ENCODE data around the gene RUFY1.
"Not testable (repeated sequence)": the region's sequence is repeated elsewhere in the genome, so short reads cannot be mapped to it uniquely, and the experiment has no call there.

Gene RUFY1

DNA sequence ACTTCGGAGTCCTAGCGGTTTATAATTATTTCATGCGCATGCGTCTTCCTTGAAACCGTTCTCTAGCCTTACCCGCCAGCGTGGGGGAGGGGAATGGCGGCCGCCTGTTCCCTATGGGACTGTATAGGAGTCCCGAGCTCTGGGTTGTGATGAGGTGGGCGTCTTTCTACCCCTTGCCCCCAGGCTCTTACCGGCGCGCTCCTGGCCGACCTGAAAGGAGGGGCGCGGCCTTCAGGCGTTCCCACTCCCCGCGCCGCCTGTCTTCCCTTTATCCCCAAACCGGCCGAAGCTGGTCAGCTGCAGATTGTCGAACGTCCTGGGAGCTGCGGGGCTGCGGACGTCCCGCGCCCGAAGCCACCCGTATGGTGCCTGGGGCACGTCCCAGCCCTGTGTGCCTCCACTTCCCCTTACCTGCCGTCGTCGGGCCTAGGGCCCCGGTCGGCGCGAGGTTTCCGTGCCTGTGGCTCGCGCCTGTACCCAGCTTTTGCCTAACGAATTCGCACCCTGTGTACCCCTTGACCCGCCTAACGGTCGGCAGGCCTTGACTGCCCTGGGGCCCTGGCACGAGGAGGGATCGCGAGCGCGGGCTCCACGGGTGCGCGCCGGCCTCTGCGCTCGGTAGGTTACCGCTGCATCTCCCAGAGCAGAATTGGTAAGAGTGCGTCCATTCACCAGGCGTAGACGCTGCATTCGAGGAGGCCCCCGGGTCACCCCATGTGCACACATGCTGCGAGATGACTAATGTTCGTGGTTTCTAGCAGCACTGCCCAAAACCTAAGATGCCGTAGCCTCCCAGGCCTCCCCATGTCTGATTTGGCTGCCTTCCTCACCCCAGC, 73.8 kb downstream of the RUFY1 start:
- no peak for DNase-seq

- DNase-seq = no peak
Observed at GRCh38 chr5:179624841-179625271, 74.5 kb downstream of the RUFY1 start.

GRCh38 chr5:179633501-179634369, 83.4 kb downstream of the RUFY1 start:
- not testable (repeated sequence) for DNase-seq

- DNase-seq = not testable (repeated sequence)
Observed at GRCh38 chr5:179634370-179635172, 84.2 kb downstream of the RUFY1 start.

DNA sequence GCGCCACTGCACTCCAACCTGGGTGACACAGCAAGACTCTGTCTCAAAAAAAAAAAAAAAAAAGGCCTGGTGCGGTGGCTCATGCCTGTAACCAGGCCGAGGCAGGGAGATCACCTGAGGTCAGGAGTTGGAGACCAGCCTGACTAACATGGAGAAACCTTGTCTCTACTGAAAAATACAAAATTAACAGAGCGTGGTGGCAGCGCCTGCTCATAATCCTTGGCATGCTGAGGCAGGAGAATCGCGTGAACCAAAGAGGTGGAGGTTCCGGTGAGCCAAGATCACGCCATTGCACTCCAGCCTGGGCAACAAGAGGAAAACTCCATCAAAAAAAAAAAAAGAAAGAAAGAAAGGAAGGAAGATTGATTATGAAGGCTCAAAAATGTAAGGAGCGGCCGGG, 88.9 kb downstream of the RUFY1 start:
- not testable (repeated sequence) for DNase-seq

GRCh38 chr5:179641745-179642144, 91.4 kb downstream of the RUFY1 start:
- not testable (repeated sequence) for DNase-seq

- not testable (repeated sequence) for DNase-seq
Observed at GRCh38 chr5:179642626-179643025, 92.3 kb downstream of the RUFY1 start.

- DNase-seq = not testable (repeated sequence)
Observed at GRCh38 chr5:179643141-179643920, 93.0 kb downstream of the RUFY1 start.

DNA sequence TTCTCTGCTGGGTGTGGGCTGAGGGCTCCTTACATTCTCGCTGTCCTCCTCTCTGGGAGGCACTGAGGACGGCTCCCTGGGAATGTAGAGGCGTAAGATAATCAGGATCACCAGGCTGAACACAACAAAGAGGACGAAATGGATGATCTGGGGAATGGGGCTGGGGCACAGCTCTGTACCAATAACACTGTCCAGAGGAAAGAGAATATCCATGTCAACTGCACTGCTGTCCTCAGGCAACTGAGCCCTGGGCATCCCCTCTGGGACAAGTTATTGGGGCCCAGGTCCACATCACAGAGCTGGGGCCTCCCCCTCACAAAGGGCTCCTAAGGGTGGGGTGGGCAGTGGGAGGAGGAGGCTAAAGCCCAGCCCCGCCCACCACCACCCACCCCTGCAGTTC, 94.4 kb downstream of the RUFY1 start:
- not testable (repeated sequence) for DNase-seq

DNA sequence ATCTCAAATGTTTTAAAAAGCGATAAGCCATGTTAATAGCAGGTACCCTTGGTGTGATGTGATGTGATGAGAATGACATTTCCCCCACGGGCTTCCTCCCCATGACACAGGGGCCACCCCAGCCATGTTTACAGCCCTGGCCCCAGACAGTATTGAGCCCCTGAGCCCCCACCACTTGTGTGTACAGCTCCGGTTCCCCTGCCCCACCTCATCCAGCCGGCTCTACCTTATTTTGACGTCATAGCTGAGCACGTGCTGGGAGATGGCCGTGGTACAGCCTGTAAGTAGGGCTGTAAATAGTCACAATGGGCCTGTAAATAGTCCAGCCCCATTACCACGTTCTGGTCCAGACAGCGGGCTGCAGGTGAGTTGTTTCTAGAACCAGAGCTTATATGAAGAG, 98.1 kb downstream of the RUFY1 start:
- no peak for DNase-seq

DNA sequence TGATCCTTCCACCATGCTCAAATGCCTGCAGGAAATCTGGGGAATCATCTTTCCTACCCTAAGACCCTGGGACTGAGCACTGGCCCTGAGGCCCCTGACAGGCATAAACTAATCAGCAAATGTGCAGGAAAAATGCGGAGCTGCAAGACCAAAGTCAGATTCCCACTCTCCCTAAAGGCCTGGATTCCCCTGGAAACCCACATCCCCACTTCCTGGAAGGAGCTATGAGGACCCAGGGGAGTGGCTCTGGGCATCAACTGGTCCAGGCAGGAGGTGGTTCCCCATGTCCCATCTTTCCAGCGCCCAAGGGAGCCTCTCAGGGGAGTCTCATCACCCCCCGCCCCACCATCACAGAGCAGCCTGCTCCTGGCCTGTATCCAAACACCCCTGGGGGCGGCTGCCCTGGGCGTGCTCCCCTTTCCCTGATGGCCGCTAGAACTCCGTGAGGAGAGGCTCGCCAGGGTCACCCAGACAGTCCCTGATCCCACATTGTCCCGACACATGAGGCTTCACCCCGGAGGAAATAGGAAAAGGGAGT, 98.9 kb downstream of the RUFY1 start:
- DNase-seq = not testable (repeated sequence)

DNA sequence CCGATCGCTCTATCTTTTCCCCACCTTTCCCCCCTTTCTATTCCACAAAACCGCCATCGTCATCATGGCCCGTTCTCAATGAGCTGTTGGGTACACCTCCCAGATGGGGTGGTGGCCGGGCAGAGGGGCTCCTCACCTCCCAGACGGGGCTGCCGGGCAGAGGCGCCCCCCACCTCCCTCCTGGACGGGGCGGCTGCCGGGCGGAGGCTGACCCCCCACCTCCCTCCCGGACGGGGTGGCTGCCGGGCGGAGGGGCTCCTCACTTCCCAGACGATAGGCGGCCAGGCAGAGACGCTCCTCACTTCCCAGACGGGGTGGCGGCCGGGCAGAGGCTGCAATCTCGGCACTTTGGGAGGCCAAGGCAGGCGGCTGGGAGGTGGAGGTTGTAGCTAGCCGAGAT, 99.9 kb downstream of the RUFY1 start:
- not testable (repeated sequence) for DNase-seq

GRCh38 chr5:179653135-179653534, 102.8 kb downstream of the RUFY1 start:
- DNase-seq = not testable (repeated sequence)

DNA sequence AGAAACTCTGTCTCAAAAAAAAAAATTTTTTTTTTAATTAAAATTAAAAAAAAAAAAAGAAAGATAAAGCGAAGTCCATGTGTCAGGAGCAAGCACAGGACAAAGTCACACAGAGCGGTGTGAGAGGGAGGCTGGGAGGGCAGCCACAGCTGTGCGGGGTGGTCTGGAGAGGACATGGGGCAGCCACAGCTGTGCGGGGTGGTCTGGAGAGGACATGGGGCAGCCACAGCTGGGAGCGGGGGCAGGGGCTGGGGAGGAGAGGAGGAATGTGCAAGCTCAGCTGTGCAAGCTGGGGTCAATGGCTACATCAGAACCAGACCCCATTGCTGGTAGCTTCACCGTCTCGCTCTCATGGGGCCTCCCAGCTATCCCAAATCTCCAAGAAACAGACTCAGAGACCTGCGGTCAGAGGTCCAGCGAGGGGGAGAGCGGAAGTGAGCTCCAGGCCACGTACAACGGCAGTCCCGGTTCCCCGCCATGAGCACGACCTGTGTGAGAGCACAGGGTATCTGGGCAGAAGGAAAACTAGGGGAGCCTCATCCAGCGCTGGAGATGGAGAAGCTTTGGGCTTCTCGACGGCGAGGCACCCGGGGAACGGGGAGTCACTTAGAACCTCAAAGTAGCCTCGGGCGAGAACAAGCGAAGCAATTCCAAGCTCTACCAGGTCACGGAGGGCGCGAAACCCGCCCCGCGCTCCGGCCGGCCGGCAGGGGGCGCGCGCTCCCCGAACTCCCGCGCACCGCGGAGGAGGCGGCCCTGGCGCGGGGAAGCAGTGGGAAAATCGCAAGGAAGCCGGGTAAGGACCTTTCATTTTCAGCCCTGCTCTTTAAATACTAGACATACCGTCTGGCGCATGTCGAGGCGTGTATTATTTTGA, 107.2 kb downstream of the RUFY1 start:
- not testable (repeated sequence) for DNase-seq

GRCh38 chr5:179658179-179658856, 108.0 kb downstream of the RUFY1 start:
- DNase-seq = not testable (repeated sequence)
